Measurements from ENCODE around the gene ATIC.
"Not testable (repeated sequence)": the region's sequence is repeated elsewhere in the genome, so short reads cannot be mapped to it uniquely, and the experiment has no call there.

The ATIC gene

DNA sequence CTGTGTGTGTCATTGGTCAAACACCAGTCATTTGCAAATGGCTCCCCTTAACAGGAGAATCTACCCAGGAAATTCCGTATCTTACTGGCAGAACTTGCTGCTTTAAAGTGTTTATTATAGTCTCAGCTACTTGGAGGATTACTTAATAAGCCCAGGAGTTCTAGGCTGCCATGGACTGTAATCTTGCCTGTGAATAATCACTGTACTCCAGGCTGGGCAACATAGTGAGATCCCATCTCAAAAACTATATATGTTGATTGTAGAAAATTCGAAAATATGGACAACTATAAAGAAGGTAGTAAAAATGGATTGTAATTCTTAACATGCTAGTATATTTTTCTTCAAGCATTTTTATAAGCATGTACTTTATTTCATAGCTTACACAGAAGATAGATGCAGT, 4.5 kb downstream of the ATIC start:
- FAIRE-seq, result no peak

DNA sequence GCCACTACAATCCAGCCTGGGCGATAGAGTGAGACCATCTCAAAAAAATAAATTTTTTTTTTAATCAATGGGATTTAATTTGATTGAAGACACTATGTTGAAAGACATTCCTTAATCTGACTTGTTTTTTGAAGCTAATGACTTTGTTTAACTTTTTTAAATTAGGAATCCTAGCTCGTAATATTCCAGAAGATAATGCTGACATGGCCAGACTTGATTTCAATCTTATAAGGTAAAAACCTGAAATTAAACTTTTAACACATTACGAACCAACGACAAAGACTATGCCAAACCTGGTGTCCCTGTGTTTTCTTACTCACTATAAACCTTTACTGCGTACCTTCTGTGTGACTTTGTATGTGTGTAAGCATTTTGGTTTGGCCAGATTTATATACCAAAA, 7.6 kb downstream of the ATIC start:
- FAIRE-seq, result no peak

DNA sequence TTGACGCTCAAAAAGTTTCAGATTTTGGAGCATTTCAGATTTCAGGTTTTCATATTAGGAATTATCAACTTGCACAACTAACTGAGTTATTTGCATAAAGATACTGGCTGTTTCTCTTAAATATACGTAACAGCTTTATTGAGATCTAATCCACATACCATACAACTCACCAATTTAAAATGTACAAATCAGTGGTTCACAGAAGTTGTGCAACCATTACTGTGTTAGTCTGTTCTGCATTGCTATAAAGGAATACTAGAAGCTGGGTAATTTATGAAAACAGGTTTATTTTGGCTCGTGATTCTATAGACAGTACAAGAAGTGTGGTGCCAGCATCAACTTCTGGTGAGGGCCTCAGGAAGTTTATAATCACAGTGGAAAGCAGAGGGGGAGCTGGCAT, 8.2 kb downstream of the ATIC start:
- no peak for FAIRE-seq

DNA sequence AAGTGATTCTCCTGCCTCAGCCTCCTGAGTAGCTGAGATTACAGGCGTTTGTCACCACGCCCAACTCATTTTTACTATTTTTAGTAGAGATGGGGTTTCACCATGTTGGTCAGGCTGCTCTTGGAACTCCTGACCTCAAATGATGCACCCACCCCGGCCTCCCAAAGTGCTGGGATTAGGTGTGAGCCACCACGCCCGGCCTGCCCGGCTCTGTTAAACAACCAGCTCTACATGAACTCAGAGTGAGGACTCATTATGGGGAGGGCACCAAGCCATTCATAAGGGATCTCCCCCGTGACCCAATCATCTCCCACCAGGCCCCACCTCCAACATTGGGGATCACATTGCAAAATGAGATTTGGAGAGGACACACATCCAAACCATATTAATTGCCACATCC, 8.8 kb downstream of the ATIC start:
- FAIRE-seq, result no peak

DNA sequence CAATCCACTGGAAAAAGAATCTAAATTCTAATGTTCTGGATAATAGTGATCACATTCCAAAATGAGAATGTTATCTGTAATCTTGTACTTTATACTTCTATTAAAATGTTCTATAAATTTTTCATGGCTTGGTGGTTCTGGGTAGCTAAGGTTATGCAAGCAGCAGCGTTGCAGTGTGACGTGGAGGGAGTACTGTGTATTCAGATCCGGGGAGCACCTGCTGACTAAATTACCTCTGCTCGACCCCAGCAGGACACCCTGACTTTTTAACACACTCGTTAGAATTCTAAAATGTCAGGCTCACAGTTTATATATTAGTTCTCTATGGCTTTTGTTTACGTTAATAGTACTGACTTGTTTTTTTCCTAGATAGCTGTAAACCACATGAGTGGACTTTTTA, 13.0 kb downstream of the ATIC start:
- FAIRE-seq, result no peak

DNA sequence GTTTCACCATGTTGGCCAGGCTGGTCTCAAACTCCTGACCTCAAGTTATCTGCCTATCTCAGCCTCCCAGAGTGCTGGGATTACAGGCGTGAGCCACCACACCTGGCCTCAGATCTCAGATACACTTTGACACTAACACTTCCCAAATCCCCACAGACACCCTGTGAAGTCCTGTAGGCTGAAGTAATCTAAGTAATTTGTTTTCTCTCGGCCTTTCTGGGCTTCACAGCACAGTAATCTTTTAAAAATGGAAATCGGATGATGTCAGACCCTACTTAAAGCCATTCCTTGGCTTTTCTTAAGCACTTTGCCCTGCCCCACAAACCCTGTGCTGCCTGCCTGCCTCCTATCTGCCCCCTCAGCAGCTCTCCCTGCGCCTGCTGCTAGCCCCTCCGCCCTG, 16.2 kb downstream of the ATIC start:
- no peak for FAIRE-seq

DNA sequence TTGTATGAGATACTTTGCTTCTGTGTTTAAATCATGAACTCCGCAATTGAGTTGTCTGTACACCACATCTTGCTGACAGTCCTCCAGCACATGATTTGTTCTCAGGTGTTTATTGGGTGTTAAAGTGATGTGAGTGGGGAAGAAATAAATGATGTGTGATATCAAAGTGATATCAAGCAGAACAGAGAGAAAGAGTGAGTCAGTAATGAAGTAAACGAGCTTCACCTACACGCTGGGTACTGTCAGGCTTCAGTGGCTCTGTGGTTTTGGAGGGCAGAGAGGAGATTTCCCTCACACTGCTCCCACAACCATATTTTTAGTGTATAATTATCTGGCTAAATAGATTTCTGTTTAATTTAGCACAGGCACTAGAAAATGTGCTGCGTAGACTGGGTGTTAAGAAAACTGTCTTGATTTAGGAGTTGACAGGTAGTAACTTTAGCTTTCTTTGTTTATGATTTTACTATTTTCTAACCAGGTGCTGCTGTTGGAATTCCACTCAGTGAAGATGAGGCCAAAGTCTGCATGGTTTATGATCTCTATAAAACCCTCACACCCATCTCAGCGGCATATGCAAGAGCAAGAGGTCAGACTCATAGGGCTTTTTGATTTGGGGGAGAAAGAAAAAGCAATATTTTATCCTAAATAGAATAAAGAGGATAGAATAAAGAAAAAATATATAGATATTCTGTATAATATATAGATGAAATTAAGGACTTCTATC, 21.2 kb downstream of the ATIC start:
- FAIRE-seq, result no peak

DNA sequence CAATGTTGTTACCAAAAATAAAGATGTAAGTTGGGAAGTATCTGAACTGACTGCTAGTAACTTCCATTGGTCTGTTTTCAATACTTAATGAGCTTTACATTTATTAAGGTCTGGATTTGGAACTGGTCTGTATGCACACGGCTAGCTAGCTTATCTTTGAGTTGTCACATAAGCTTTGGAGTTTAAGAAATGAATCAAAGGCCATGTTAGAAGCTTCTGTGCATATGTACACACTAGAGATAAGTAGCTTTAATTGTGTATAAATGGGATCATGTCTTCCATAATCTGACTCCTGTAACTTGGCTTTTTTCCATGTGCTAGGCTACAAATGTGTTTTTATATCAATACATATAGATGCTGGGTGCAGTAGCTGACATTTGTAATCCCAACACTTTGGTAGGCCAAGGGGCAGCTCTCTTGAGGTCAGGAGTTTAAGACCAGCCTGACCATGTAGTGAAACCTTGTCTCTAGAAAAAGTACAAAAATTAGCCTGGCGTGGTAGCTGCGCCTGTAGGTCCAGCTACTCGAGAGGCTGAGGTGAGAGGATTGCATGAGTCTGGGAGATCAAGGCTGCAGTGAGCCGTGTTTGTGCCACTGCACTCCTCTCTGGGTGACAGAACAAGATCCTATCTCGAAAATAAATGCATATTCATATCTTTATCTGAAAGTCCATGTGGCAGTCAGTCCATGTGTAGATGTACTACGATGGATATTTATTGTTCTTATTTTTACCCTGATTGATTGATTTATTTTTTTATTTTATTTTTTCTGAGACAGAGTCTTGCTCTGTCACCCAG, 27.2 kb downstream of the ATIC start:
- FAIRE-seq, result no peak

DNA sequence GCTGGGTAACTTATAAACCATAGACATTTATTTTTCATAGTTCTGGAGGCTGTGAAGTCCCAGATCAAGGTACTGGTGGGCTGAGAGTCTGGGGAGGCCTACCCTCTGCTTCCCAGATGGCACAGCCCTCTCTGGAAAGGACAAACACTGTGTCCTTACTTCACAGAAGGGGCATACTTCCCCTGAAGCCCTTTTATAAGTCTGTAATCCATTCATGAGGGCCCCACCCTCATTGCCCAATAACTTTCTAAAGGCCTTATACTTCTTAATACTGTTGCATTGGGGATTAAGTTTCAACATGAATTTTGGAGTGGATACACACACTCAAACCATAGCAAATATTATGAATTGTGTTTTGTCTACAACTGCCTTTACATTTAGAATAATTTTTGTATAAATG, 36.0 kb downstream of the ATIC start:
- no peak for FAIRE-seq

DNA sequence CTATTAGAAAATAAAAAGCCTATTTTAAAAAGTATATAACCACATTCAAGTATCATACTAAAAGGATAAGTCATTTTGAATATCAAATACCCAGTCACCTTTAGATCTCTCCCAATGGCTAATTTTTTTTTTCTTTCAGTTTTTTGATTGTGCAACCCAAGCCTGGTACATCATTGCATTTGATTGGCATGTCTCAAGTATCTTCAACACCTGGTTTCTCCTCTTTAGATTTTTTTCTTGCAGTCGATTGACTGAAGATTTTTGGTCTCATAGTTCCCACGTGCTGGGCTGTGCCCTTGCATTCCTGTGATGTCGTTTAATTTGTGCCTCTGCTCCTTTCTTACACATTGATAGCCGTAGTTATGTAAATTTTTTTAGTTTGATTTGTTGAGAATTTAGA, 40.7 kb downstream of the ATIC start:
- no peak for FAIRE-seq

DNA sequence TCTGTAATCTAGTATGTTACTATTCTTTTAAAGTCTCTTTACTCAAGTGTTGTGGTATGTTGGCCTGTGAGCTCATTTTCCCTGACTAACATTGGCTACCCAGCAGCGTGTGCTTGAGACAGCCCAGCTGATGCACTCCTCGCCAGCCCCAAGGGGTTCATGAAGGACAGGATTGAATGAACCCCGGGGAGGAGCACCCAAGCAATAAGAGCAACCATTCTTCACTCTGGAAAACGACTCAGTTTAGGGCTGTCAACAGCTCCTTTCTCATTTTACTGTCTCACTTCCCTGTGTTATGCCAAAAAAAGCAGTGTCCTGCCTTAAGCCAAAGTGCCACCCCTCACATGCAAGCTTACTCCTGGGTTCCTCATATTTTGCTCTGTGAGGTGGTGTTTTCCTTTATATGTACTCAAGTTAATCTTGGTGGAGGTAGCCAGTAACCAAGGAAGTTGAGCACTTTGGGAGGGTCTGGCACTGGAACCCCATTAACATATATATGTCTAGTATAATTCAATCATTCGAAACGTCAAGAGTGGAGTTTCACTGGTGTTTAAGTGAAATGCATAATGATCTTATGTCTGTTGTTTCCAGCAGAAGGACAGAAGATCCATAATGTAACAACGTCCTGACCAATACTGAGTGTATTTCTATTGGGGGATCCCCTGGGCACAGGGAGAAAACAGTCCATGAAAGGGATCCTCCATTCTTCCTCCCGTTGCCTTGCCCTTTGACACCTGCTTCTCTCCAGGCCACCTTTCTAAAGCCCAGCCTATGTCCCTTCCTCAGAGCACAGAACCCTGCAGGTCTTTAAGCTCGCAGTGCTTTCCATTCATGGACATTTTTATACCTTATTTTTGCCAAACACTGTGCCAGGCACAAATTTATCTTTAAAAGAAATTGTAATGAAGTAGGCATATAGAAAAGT, 43.2 kb downstream of the ATIC start:
- FAIRE-seq, result no peak

DNA sequence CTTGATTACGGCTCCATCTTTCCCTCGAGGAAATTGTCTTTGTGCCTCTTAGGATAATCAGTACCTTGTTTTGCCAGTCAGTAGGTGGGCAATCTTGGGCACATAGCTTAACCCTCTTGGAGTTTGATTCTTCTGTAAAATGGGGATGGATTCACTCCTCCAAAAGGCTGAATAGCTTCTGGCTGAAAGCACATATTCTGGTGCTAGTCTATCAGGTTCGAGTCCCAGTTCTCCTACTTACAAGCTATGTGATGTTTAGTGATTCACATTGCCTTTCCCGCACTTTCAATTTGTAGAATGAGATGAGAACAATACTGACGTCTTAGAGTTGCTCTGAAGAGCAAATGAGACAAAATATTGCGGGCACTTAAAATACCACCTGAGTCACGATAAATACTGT, 43.9 kb downstream of the ATIC start:
- FAIRE-seq, result no peak

DNA sequence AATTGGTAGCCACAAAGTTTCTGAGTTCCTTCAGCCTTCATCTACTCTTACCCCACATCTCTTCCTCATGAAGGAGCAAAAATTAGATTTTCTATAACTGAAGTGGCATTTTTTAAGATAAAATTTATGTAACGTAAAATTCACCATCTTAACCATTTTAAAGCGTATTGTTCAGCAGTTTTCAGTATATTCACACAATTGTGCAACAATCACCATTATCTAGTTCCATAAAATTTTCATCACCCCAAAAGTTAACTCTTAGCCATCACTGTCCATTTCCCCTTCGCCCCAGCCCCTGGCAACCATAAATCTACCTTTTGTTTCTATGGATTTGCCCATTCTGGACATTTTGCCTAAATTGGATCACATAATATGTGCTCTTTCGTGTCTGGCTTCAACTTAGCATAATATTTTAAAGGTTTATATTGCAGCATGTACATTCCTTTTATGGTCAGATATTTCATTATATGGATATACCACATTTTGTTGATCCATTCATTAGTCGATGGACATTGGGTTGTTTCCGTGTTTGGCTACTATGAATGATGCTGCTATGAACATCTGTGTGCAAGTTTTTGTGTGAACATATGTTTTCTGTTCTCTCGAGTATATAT, 44.6 kb downstream of the ATIC start:
- no peak for FAIRE-seq

DNA sequence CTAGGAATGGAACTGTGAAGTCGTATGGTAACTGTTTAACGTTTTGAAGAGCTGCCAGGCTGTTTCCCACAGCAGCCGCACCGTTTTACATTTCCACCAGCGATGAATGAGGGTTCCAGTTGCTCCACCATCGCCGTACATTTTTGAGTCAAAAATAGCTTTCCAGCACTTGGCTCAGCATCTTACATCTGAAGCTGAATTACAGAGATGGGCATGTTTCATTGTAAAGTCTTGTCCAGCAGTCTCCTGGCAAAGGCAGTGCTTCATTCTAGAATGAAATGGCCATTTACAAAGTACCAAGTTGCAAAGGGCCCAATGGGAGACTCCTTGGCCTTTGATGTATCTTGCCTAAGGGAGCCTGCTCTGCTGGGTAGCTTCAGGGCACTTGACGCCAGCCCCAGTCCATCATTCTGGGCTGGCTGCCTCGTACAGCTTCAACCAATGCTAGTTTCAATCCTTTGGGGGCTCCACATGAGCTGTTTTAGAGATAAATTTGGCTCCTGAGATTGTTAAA, 45.1 kb downstream of the ATIC start:
- FAIRE-seq, result no peak

DNA sequence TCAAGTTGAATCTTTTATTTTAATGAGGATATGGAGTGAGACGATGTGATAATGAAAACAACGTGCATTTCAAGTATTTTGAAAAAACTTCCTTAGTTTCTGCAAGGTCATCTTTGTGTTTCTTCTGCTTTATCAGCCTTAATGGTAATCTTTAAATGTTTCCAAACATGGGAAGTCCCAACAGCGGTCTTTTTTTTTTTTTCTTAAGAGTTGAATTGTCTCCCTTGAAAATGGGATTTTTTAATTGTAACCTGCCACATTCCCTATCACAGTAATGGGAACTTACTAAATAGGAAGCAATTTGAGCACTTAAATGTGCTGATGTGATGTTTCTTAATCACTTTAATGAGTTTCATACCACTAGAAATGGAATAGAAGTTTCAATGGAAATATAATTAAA, 45.8 kb downstream of the ATIC start:
- FAIRE-seq, result no peak

DNA sequence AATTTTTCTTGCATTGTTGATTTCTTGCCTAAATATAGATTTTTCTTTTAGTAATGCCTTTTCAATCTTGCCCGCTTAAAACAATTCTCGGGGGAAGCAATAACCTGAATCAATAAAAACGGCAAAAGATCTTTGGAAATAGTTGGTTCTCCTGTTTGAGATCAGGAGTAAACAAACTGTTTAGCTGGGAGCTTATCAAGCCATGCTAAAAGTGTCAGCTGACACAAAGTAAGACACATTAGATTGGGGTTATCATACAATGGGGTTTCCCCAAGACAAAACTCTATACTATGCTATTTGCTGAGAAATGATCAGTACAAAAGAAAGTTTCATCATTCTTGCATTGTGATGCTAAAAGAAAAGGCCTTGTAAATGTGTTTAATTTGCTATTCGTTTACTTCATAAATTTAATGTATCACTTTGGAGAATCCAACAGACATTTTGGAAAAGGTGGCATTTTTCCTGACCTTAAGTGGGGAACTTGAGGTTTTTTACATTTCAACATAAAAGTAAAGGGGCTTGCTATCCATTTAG, 46.5 kb downstream of the ATIC start:
- FAIRE-seq, result no peak

DNA sequence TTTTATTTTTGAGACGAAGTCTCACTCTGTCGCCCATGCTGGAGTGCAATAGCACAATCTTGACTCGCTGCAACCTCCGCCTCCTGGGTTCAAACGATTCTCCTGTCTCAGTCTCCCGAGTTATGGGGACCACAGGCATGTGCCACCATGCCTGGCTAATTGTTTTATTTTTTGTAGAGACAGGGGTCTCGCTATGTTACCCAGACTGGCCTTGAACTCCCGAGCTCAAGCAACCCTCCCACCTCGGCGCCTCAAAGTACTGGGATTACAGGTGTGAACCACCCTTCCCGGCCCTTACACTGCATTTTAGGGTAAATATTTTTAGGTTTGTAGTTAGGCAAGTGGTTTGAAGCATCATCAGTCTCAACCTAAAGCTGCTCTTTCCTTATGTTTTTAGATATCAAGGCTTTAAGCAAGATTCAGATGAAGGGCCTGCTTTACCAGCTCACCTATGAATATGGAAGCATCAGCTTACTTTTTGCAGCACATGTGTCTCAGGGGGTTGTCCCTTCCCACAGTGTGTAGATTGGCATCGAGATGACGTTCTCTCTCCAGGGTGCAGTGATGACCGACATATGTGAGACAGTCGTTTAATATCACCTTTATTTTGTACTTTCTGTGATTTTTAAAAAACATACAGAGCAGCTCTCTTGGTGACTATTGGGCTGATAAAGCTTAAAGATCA, 47.2 kb downstream of the ATIC start:
- FAIRE-seq, result no peak

DNA sequence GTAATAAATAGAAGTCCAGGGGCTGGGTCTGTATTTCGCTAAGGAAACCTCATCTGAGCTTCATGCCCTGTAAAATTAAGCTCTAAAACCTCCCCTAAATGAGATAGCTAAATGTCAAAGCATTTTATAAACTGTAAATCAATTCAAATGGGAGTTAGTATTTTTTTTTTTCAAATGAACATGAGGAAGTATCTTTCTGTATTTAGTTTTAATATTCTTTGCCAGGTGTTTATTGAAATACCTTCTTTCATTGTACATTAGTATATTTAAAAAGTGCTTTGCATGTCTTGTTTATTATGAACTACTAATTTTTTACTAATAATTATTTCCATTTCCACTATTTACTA, 47.7 kb downstream of the ATIC start:
- no peak for FAIRE-seq

DNA sequence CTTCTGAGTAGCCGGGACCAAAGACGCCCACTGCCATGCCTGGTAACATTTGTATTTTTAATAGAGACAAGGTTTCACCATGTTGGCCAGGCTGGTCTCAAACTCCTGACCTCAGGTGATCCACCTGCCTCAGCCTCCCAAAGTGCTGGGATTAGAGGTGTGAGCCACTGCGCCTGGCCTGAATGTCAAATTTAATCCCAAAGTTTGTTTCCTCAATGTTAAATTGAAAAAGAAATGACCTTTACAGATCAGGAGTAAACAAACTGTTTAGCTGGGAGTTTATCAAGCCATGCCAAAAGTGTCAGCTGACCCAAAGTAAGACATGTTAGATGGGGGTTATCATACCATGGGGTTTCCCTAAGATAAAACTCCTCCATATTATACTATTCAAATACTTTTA, 48.2 kb downstream of the ATIC start:
- not testable (repeated sequence) for FAIRE-seq

DNA sequence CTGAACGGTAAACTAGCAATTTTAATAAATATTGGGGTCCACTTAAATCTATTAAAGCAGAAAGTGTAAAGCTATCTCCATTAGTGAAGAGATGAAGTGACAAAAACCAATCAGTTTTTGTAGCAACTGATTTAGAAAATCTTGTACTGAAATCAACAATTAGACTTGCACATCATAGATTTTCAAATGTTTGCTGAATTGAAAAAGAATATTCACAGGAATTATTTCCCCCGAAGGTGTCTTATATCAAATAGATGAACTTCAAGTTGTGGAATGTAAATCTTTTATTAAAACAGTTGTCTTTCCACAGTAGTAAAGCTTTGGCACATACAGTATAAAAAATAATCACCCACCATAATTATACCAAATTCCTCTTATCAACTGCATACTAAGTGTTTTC, 48.7 kb downstream of the ATIC start:
- no peak for FAIRE-seq

DNA sequence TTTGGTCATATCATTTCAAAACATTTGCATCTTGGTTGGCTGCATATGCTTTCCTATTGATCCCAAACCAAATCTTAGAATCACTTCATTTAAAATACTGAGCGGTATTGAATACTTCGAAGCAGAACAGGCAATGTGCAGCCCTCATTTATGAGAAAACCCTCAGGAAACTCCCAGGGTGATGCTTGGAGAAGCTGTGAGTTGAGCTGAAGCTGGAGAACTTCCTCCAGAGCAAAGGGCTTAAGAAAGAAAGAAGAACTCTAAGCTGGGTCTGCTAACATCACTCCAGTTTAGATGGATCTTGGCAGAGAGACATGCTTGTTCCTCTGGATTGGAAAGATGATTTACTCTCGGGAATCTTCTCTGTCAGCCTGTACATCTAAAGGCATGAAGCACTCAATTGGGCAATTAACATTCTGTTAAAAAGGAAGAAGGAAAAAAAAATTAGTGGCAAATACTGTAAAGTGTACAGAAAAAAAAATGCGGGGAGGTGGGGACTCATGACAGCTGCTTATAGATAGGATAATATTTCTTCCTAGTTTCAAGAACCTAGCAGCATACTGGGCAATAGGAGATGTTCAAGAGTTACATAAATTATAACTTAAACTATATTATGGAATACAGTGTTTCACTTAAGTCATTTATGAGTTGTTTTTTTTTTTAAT, 49.5 kb downstream of the ATIC start:
- FAIRE-seq, result no peak
